ENCODE measurements around the gene OSBPL2. TPM values are rescaled to one million over a fixed set of nuclear protein-coding genes. Genes with fewer than 3 reads are reported as not detected.

OSBPL2 gene
- polyA plus RNA-seq, 1 experiment: 20.5 TPM

DNA sequence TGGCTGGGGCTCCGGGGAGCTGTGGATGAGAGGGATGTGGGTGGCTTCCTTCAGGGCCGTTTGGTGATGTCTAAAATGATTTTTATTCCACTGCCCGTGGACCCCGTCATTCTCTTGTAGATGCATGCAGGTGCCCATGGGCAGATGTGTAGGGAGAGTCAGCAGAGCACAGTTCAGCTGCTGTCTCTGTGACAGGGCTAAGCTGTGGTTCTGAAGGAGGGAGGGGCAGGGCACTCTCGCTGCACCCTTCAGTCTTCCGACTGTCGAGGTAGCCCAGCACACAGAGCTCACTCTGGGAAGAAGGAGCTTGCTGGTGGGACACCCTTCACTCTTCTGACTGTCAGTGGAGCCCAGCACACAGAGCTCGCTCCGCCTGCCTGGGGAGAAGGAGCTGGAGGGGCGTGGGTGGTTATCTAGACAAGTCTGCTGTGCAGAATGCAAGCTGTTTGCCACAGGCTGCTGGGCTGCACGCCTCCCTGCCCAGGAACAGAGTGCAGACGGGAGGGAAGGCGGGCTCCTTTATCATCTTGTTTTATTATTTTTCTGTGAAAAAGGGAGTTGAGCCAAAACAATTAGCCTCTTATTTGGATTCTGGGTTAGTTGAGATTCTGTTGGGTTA lies 36.1 kb downstream of the OSBPL2 start:
- DNase-seq (ENCODE audit: low read depth): no peak
- POLR2A ChIA-PET: no interaction called here

DNA sequence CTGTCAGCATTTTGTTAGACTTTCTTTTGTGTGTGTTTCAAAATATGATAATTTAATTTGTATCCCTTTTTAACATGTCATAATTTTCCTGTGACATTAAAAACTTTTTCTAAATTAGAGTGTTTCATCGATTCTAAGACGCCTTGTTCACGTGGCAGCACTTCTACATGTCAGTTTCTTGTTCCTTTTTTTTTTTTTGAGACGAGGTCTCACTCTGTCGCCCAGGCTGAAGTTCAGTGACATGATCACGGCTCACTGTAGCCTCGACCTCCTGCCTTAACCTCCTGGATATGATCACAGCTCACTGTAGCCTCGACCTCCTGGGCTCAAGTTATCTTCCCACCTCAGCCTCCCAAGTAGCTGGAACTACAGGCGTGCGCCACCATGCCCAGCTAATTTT lies 36.9 kb downstream of the OSBPL2 start:
- H3K36me3 ChIP-seq (ENCODE audit: control insufficient read depth, insufficient read depth, low read length): peaks cover 42% of the 10 kb centered on the region
- DNase-seq (ENCODE audit: low read depth): no peak
- TF ChIP-seq, protein P1, sequence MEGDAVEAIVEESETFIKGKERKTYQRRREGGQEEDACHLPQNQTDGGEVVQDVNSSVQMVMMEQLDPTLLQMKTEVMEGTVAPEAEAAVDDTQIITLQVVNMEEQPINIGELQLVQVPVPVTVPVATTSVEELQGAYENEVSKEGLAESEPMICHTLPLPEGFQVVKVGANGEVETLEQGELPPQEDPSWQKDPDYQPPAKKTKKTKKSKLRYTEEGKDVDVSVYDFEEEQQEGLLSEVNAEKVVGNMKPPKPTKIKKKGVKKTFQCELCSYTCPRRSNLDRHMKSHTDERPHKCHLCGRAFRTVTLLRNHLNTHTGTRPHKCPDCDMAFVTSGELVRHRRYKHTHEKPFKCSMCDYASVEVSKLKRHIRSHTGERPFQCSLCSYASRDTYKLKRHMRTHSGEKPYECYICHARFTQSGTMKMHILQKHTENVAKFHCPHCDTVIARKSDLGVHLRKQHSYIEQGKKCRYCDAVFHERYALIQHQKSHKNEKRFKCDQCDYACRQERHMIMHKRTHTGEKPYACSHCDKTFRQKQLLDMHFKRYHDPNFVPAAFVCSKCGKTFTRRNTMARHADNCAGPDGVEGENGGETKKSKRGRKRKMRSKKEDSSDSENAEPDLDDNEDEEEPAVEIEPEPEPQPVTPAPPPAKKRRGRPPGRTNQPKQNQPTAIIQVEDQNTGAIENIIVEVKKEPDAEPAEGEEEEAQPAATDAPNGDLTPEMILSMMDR (IDR thresholded peaks at IDR 0.05; ENCODE audit: insufficient read depth, low read depth, low read length): no peak
- ChIA-PET POLR2A (no interaction called here), CTCF (no interaction called here)
- no peaks in the 10 kb centered on the region for H3K27me3 ChIP-seq (ENCODE audit: control insufficient read depth, insufficient read depth, low read length)
- H3K4me3 ChIP-seq (ENCODE audit: low read depth, low read length): no peak overlapping the region

More for the DNA sequence above, 36.1 kb downstream of the OSBPL2 start:
- TF ChIP-seq, protein P1 (IDR thresholded peaks at IDR 0.05; ENCODE audit: insufficient read depth, low read depth, low read length): no peak
- H3K4me3 ChIP-seq (ENCODE audit: low read depth, low read length): no peak overlapping the region
- H3K36me3 ChIP-seq (ENCODE audit: control insufficient read depth, insufficient read depth, low read length): peaks cover 40% of the 10 kb centered on the region
- H3K27me3 ChIP-seq (ENCODE audit: control insufficient read depth, insufficient read depth, low read length): no peaks in the 10 kb centered on the region
- CTCF ChIA-PET: no interaction called here

DNA sequence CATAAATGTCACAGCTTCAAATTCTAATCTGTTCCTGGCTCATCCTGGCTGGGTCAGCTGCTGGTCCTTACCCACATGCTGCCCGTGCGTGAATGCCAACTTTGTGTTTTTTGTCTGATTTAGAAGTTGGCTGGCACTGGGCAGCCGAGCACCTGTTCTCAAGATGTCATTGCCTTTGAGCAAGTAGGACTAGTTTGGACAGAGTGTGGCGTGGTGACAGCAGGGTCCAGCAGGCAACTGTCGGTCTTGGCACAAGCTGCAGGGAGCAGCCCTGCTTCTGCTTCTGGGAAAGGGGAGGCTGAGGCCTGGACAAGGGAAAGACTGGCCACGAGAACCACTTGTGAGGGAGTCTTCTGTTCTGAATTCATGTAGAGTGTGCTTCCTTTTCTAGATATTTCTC lies 38.1 kb downstream of the OSBPL2 start:
- peaks cover 50% of the 10 kb centered on the region for H3K36me3 ChIP-seq (ENCODE audit: control insufficient read depth, insufficient read depth, low read length)
- DNase-seq (ENCODE audit: low read depth): no peak
- TF ChIP-seq, protein P1 (IDR thresholded peaks at IDR 0.05; ENCODE audit: insufficient read depth, low read depth, low read length): no peak
- no peaks in the 10 kb centered on the region for H3K27me3 ChIP-seq (ENCODE audit: control insufficient read depth, insufficient read depth, low read length)
- H3K4me3 ChIP-seq (ENCODE audit: low read depth, low read length): no peak overlapping the region
- ChIA-PET POLR2A (no interaction called here), CTCF (interaction anchor here (0.6 to 0.7 kb wide), 2 partner anchors 280 to 1018 kb away, joined by 3 to 5 read pairs; no protein-coding TSS in a partner anchor)

DNA sequence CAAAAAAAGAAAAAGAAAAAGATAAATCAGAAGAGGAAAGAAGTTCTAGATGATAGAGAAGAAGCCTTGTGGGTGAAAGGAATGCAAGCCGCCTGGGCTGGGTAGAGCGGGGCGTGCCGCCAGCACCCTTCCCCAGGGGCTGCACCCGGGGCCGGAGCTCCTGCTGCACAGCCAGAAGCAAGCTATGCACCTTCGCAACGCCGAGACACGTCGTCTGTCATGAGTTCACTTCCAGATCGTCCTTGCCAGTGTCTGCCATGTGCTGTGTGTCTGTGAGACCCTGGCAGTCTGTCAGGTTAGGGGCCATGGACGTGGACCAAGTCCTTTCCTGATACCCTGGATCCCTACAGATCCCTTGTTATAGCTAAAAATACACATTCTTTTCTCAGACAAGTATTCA lies 38.9 kb downstream of the OSBPL2 start:
- CTCF ChIA-PET: interaction anchor here (0.7 kb wide), 1 partner anchor 1017 kb away, joined by 3 read pairs; no protein-coding TSS in a partner anchor
- peaks cover 51% of the 10 kb centered on the region for H3K36me3 ChIP-seq (ENCODE audit: control insufficient read depth, insufficient read depth, low read length)
- no peaks in the 10 kb centered on the region for H3K27me3 ChIP-seq (ENCODE audit: control insufficient read depth, insufficient read depth, low read length)
- POLR2A ChIA-PET: no interaction called here
- no peak overlapping the region for H3K4me3 ChIP-seq (ENCODE audit: low read depth, low read length)
- no peak for DNase-seq (ENCODE audit: low read depth)
- TF ChIP-seq, protein P1 (IDR thresholded peaks at IDR 0.05; ENCODE audit: insufficient read depth, low read depth, low read length): no peak

DNA sequence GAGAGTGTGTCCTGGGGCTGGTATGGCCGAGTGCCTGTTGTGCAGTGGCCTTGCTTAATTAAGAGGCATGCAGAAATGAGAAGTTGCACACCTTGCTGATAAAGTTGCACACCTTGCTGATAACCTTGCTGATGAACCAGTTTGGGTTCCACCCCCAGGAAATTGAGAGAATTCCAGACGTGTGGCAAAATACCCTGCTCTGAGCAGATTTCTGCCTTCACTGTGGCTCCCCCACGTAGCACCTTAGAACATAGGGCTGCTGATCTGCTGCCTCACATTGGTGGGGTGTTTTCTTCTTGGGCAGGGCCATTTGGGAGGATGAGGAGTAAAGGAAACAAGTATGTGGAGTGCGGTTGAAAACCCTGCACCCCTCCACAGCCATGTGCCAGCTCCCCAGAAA lies 42.0 kb downstream of the OSBPL2 start:
- no peaks in the 10 kb centered on the region for H3K27me3 ChIP-seq (ENCODE audit: control insufficient read depth, insufficient read depth, low read length)
- DNase-seq (ENCODE audit: low read depth): no peak
- CTCF ChIA-PET: interaction anchor here (0.9 to 1.6 kb wide), 2 partner anchors 8 to 13 kb away, joined by 3 to 5 read pairs; no protein-coding TSS in a partner anchor
- peaks cover 39% of the 10 kb centered on the region for H3K36me3 ChIP-seq (ENCODE audit: control insufficient read depth, insufficient read depth, low read length)
- TF ChIP-seq, protein P1 (IDR thresholded peaks at IDR 0.05; ENCODE audit: insufficient read depth, low read depth, low read length): no peak
- POLR2A ChIA-PET: no interaction called here
- no peak overlapping the region for H3K4me3 ChIP-seq (ENCODE audit: low read depth, low read length)
